ENCODE results near the gene PCYT1B.
"Not testable (repeated sequence)": the region's sequence is repeated elsewhere in the genome, so short reads cannot be mapped to it uniquely, and the experiment has no call there.

The PCYT1B gene

GRCh38 chrX:24647257-24648058, at the start of gene PCYT1B:
Gene PCYT1B, minus strand, starts transcription at chrX:24647347. Its CDS starts 242 bp downstream, at chrX:24647105.
- DNase-seq = peak; percentile 56 to 59

- DNase-seq = no peak
Measured at GRCh38 chrX:24696294-24696693, 49.1 kb upstream of the PCYT1B start.

- no peak for DNase-seq
Measured at GRCh38 chrX:24694825-24695224, 47.7 kb upstream of the PCYT1B start.

GRCh38 chrX:24693453-24694202, 46.5 kb upstream of the PCYT1B start, which contains the start of gene POLA1:
Gene POLA1, plus strand, starts transcription at chrX:24693918. Its CDS starts 44 bp downstream, at chrX:24693962.
- peak; percentile 70 to 71 for DNase-seq

GRCh38 chrX:24692305-24692704, 45.2 kb upstream of the PCYT1B start:
- DNase-seq = no peak

- DNase-seq = no peak
Measured at GRCh38 chrX:24684048-24684447, 36.9 kb upstream of the PCYT1B start.

- DNase-seq = no peak
Measured at GRCh38 chrX:24682739-24683432, 35.7 kb upstream of the PCYT1B start.

GRCh38 chrX:24676403-24677024, 29.4 kb upstream of the PCYT1B start:
- peak in 1 of 2 donors; percentile 11 for DNase-seq

GRCh38 chrX:24673424-24673823, 26.3 kb upstream of the PCYT1B start:
- DNase-seq = no peak

GRCh38 chrX:24672701-24673190, 25.6 kb upstream of the PCYT1B start:
- no peak for DNase-seq

GRCh38 chrX:24668111-24668510, 21.0 kb upstream of the PCYT1B start:
- no peak for DNase-seq

GRCh38 chrX:24662352-24662751, 15.2 kb upstream of the PCYT1B start:
- no peak for DNase-seq

- DNase-seq = no peak
Measured at GRCh38 chrX:24661292-24661691, 14.1 kb upstream of the PCYT1B start.

- no peak for DNase-seq
Measured at GRCh38 chrX:24659646-24660045, 12.5 kb upstream of the PCYT1B start.

- DNase-seq = no peak
Measured at GRCh38 chrX:24659106-24659505, 12.0 kb upstream of the PCYT1B start.

GRCh38 chrX:24658421-24658820, 11.3 kb upstream of the PCYT1B start:
- no peak for DNase-seq

GRCh38 chrX:24657671-24658386, 10.7 kb upstream of the PCYT1B start:
- no peak for DNase-seq

- not testable (repeated sequence) for DNase-seq
Measured at GRCh38 chrX:24655679-24656078, 8.5 kb upstream of the PCYT1B start.

- no peak for DNase-seq
Measured at GRCh38 chrX:24651783-24652182, 4.6 kb upstream of the PCYT1B start.

GRCh38 chrX:24648495-24648894, 1.3 kb upstream of the PCYT1B start:
- DNase-seq = no peak

GRCh38 chrX:24646745-24647182, 383 bp downstream of the PCYT1B start:
- DNase-seq = no peak

GRCh38 chrX:24646006-24646405, 1.1 kb downstream of the PCYT1B start:
- no peak for DNase-seq

All from CD4-positive, alpha-beta T cell treated with Interleukin-4 for 1 hour (primary cell).